Upper lobe of left lung (tissue), 4 donors: Measurements from ENCODE around the gene CHSY1.

Experiments used
- CTCF ChIP-seq, 6 experiments: fragments of 450-650 bp in 4 of 6; fragments of 200-600 bp in 2 of 6; sonication (generic) in 2 of 6; IDR thresholded peaks; one replicate each; pipeline ENCODE4 v1.5.1; 2016 to 2019; ENCODE audit warnings: antibody characterized with exemption in 6 of 6
- POLR2AphosphoS5 ChIP-seq, 2 donors: sonication (generic); formaldehyde crosslinking; IDR thresholded peaks; one replicate each; pipeline ENCODE4 v1.5.1; 2017; ENCODE audit warnings: antibody characterized with exemption in 2 of 2

GRCh38 chr15:101221902-101222301 is 29.9 kb downstream of the CHSY1 start:
- TF ChIP-seq CTCF (IDR thresholded peaks at IDR 0.05), result no peak
- no peak for TF ChIP-seq POLR2AphosphoS5 (IDR thresholded peaks at IDR 0.05)
